Panc1 (cell line): ENCODE measurements around the gene KNDC1. TPM values are rescaled to one million over a fixed set of nuclear protein-coding genes. Genes with fewer than 3 reads are reported as not detected.

ENCODE experiments used
- ATAC-seq: fragments of 200-7000 bp; cut with Tn5 transposase; 2 replicates; pipeline ENCODE4 v1.9.1; 2020; ENCODE audit warnings: mild to moderate bottlenecking, moderate library complexity
- BruUV-seq: library from RNA; stranded (reverse); fragments of 400-500 nt; replicated peaks from 2 replicates; lab custom pipeline; 2021; lab: Mats Ljungman, UMichigan
- CTCF ChIA-PET: fragments of 300-600 bp; sonication (Branson Sonifier 250); formaldehyde crosslinking; loops from one replicate; lab custom pipeline; 2022; ENCODE audit warnings: antibody characterized with exemption; lab: Charles Lee
- POLR2A ChIA-PET: fragments of 300-600 bp; sonication (Branson Sonifier 250); formaldehyde crosslinking; loops from one replicate; lab custom pipeline; 2022; ENCODE audit warnings: antibody characterized with exemption; lab: Charles Lee
- DNase-seq: peaks from one replicate; pipeline ENCODE4 v3.0.0-alpha.2; 2010; ENCODE audit warnings: low read depth, low spot score
- H3K27ac ChIP-seq: 2 replicates; pipeline ENCODE4 v1.5.1; 2011; ENCODE audit warnings: mild to moderate bottlenecking, low read length, inconsistent platforms
- H3K27me3 ChIP-seq: fragments of 200-500 bp; sonication (Bioruptor generic); 2 replicates; pipeline ENCODE4 v1.6.0; 2014; ENCODE audit warnings: low read length, inconsistent platforms; ENCODE audit not compliant: control insufficient read depth, insufficient read depth
- H3K36me3 ChIP-seq: fragments of 200-500 bp; sonication (Bioruptor generic); 2 replicates; pipeline ENCODE4 v1.5.1; 2014; ENCODE audit warnings: inconsistent platforms, mild to moderate bottlenecking, low read length, moderate library complexity; ENCODE audit not compliant: control insufficient read depth, insufficient read depth
- H3K4me1 ChIP-seq: 2 replicates; pipeline ENCODE4 v1.5.1; 2011; ENCODE audit warnings: inconsistent platforms, mild to moderate bottlenecking, low read length, moderate library complexity; ENCODE audit not compliant: control insufficient read depth, insufficient read depth
- H3K4me3 ChIP-seq, 2 experiments: 2 replicates each; pipeline ENCODE4 v1.5.1; 2011 to 2012; ENCODE audit warnings: low read depth in 2 of 2, low read length in 2 of 2, mild to moderate bottlenecking in 2 of 2, inconsistent platforms in 1 of 2, moderate library complexity in 1 of 2
- H3K9me3 ChIP-seq: fragments of 200-500 bp; sonication (Bioruptor generic); 2 replicates; pipeline ENCODE4 v1.5.1; 2014; ENCODE audit warnings: low read depth, mild to moderate bottlenecking, inconsistent platforms, low read length, moderate library complexity; ENCODE audit not compliant: control insufficient read depth, insufficient read depth
- CTCF ChIP-seq: fragments of 450-650 bp; IDR thresholded peaks from 2 replicates; pipeline ENCODE4 v1.5.1; 2017; ENCODE audit warnings: mild to moderate bottlenecking
- POLR2AphosphoS5 ChIP-seq: IDR thresholded peaks from 2 replicates; pipeline ENCODE4 v1.6.1; 2012; ENCODE audit warnings: mild to moderate bottlenecking, low read depth, low read length, moderate library complexity
- SIN3A ChIP-seq: IDR thresholded peaks from 2 replicates; pipeline ENCODE4 v1.6.1; 2012; ENCODE audit warnings: low read depth, mild to moderate bottlenecking, low read length, moderate library complexity, borderline replicate concordance; ENCODE audit not compliant: insufficient read depth
- TCF7L2 ChIP-seq: IDR thresholded peaks from 2 replicates; pipeline ENCODE4 v1.6.1; 2011; ENCODE audit warnings: mild to moderate bottlenecking, low read depth, low read length, inconsistent platforms
- in situ Hi-C: cut with HindIII; loops from 2 replicates; pipeline ENCODE4 v1.10.0; 2016; ENCODE audit warnings: low sequenced_read_pairs, low pct_unique_long_range_greater_than_20kb
- intact Hi-C: fragments of 100-400 bp; cut with micrococcal nuclease; formaldehyde crosslinking; loops from one replicate; pipeline ENCODE4 v1.10.0; 2022; ENCODE audit not compliant: unreplicated experiment
- total RNA-seq: library from RNA; stranded (reverse); gene quantifications from one replicate; pipeline ENCODE4 v1.2.1, GENCODE V29; 2021; ENCODE audit not compliant: unreplicated experiment
- TF ChIP-seq, protein P1 (sequence below), 2 experiments: IDR thresholded peaks; 2 replicates each; pipeline ENCODE4 v1.6.1; 2011 to 2012; ENCODE audit warnings: low read depth in 2 of 2, control low read depth in 1 of 2, low read length in 1 of 2, mild to moderate bottlenecking in 1 of 2, moderate library complexity in 1 of 2; ENCODE audit not compliant: insufficient read depth in 1 of 2

Gene KNDC1
- total RNA-seq, 1 experiment from 2014 or later, result 2.6 TPM

GRCh38 chr10:133143200-133143533 is 16.9 kb upstream of the KNDC1 start:
- POLR2A ChIA-PET, result no interaction called here
- H3K27ac ChIP-seq, result no peak overlapping the region
- no peaks in the 10 kb centered on the region for H3K36me3 ChIP-seq
- intact Hi-C loops (no loop called here), in situ Hi-C loops (no loop called here)
- no peak overlapping the region for H3K4me3 ChIP-seq
- H3K4me1 ChIP-seq, result no peaks in the 10 kb centered on the region
- TF ChIP-seq POLR2AphosphoS5 (no peak), CTCF (no peak), SIN3A (no peak), TCF7L2 (no peak)
- TF ChIP-seq, protein P1, sequence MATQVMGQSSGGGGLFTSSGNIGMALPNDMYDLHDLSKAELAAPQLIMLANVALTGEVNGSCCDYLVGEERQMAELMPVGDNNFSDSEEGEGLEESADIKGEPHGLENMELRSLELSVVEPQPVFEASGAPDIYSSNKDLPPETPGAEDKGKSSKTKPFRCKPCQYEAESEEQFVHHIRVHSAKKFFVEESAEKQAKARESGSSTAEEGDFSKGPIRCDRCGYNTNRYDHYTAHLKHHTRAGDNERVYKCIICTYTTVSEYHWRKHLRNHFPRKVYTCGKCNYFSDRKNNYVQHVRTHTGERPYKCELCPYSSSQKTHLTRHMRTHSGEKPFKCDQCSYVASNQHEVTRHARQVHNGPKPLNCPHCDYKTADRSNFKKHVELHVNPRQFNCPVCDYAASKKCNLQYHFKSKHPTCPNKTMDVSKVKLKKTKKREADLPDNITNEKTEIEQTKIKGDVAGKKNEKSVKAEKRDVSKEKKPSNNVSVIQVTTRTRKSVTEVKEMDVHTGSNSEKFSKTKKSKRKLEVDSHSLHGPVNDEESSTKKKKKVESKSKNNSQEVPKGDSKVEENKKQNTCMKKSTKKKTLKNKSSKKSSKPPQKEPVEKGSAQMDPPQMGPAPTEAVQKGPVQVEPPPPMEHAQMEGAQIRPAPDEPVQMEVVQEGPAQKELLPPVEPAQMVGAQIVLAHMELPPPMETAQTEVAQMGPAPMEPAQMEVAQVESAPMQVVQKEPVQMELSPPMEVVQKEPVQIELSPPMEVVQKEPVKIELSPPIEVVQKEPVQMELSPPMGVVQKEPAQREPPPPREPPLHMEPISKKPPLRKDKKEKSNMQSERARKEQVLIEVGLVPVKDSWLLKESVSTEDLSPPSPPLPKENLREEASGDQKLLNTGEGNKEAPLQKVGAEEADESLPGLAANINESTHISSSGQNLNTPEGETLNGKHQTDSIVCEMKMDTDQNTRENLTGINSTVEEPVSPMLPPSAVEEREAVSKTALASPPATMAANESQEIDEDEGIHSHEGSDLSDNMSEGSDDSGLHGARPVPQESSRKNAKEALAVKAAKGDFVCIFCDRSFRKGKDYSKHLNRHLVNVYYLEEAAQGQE (IDR thresholded peaks at IDR 0.05; ENCODE audit: insufficient read depth in 1 of 2, low read depth in 2 of 2, low read length in 1 of 2), result no peak
- BruUV-seq, result no TSS peak
- ATAC-seq (no peak), DNase-seq (no peak)
- no peaks in the 10 kb centered on the region for H3K9me3 ChIP-seq
- no peaks in the 10 kb centered on the region for H3K27me3 ChIP-seq
- CTCF ChIA-PET, result interaction anchor here (0.6 to 1.4 kb wide), 6 partner anchors 114 to 1243 kb away, joined by 3 to 8 read pairs (median 5); no protein-coding TSS in a partner anchor

DNA sequence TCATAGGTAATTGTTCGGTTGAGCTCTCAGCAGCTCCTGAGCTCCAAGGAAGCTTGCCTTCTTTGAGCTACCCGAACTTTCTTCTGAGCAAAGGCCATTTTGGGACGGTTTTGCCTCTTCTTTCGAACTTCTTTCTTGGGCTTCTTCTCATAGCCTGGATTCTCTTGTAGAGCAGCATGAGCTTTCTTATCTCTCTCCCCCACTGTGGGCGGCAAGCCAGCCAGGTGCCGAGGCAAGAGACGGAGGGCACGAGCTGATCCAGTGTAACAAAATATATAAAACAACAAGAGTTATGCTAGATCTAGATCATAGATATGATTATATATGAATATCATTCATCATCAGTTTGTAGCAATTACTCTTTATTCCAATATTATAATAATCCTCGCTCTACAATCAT is 16.5 kb upstream of the KNDC1 start:
- intact Hi-C loops, result no loop called here
- Histone ChIP-seq H3K4me3 (no peak overlapping the region), H3K36me3 (no peaks in the 10 kb centered on the region), H3K4me1 (no peaks in the 10 kb centered on the region), H3K27ac (no peak overlapping the region), H3K27me3 (no peaks in the 10 kb centered on the region), H3K9me3 (no peaks in the 10 kb centered on the region)
- ChIA-PET POLR2A (no interaction called here), CTCF (interaction anchor here (0.6 to 1.4 kb wide), 6 partner anchors 114 to 1243 kb away, joined by 3 to 8 read pairs (median 5); no protein-coding TSS in a partner anchor)
- DNase-seq, result no peak
- no TSS peak for BruUV-seq
- TF ChIP-seq SIN3A (no peak), TCF7L2 (no peak), POLR2AphosphoS5 (no peak)
- TF ChIP-seq, protein P1 (IDR thresholded peaks at IDR 0.05; ENCODE audit: insufficient read depth in 1 of 2, low read depth in 2 of 2, low read length in 1 of 2), result no peak
- no peak for ATAC-seq
- in situ Hi-C loops, result no loop called here
